Muscle of leg (tissue), 11 donors: Measurements from ENCODE around the gene VAT1L. TPM values are rescaled to one million over a fixed set of nuclear protein-coding genes. Genes with fewer than 3 reads are reported as not detected.
A peak's percentile ranks its signal among the peaks of the same experiment; 100 is the strongest.

Experiments used
- DNase-seq: peaks from one replicate; pipeline ENCODE4 v3.0.0; 2013
- H3K27ac ChIP-seq: one replicate; pipeline ENCODE4 v1.5.1; 2013; ENCODE audit warnings: mild to moderate bottlenecking, low read length, control low read depth
- H3K27me3 ChIP-seq: one replicate; pipeline ENCODE4 v1.6.1; 2013; ENCODE audit warnings: low read length; ENCODE audit not compliant: control insufficient read depth, insufficient read depth
- H3K36me3 ChIP-seq: one replicate; pipeline ENCODE4 v1.6.1; 2013; ENCODE audit warnings: low read length; ENCODE audit not compliant: control insufficient read depth, insufficient read depth
- H3K4me1 ChIP-seq: one replicate; pipeline ENCODE4 v1.6.1; 2013; ENCODE audit warnings: low read length; ENCODE audit not compliant: control insufficient read depth, insufficient read depth
- H3K4me3 ChIP-seq: one replicate; pipeline ENCODE4 v1.5.1; 2013; ENCODE audit warnings: low read length, control low read depth
- H3K9me3 ChIP-seq: replicated peaks from 2 replicates; pipeline ENCODE4 v1.6.1; 2013; ENCODE audit warnings: low read depth, low read length; ENCODE audit not compliant: control insufficient read depth
- WGBS: methylation state at CpG from one replicate; pipeline ENCODE4 v1.1.5; 2013; ENCODE audit warnings: missing lambda C conversion rate; ENCODE audit not compliant: insufficient coverage; 5-methylcytosine and 5-hydroxymethylcytosine counted together
- polyA plus RNA-seq, 8 donors: library from polyadenylated mRNA; unstranded; fragments of 120-200 nt; gene quantifications; one replicate each; pipeline versions ENCODE4 v1.2.1 to v1.2.3, GENCODE V29; 2013; ENCODE audit warnings: inconsistent platforms in 1 of 8, low replicate concordance in 1 of 8; ENCODE audit not compliant: insufficient read length in 8 of 8, insufficient read depth in 1 of 8
- total RNA-seq: library from RNA; stranded (reverse); fragments of 120-200 nt; gene quantifications from one replicate; pipeline ENCODE4 v1.2.4, GENCODE V29; 2013

Gene VAT1L
- total and polyA plus RNA-seq, 9 donors, result 1.1 to 8.1 (median 2.7) TPM

- DNase-seq, result no peak
- no peak overlapping the region for H3K27ac ChIP-seq
- WGBS, result no CpG with 5 or more reads among the region's 3 CpGs
Measured at GRCh38 chr16:77843405-77843804, 55.0 kb downstream of the VAT1L start.

GRCh38 chr16:77844801-77845200 is 56.4 kb downstream of the VAT1L start:
- Histone ChIP-seq H3K36me3 (no peaks in the 10 kb centered on the region), H3K4me3 (no peak overlapping the region), H3K4me1 (no peaks in the 10 kb centered on the region), H3K27ac (no peak overlapping the region), H3K9me3 (no peaks in the 10 kb centered on the region), H3K27me3 (peaks cover 8% of the 10 kb centered on the region)
- 92% methylated on average over 2 of the region's 4 CpGs for WGBS
- no peak for DNase-seq

More at GRCh38 chr16:77843405-77843804, 55.0 kb downstream of the VAT1L start:
- peaks cover 8% of the 10 kb centered on the region for H3K27me3 ChIP-seq
- no peaks in the 10 kb centered on the region for H3K9me3 ChIP-seq
- H3K4me1 ChIP-seq, result no peaks in the 10 kb centered on the region
- no peaks in the 10 kb centered on the region for H3K36me3 ChIP-seq
- H3K4me3 ChIP-seq, result no peak overlapping the region

- H3K9me3 ChIP-seq, result no peaks in the 10 kb centered on the region
- H3K4me3 ChIP-seq, result no peak overlapping the region
- H3K36me3 ChIP-seq, result no peaks in the 10 kb centered on the region
- no peaks in the 10 kb centered on the region for H3K4me1 ChIP-seq
- H3K27ac ChIP-seq, result no peak overlapping the region
- H3K27me3 ChIP-seq, result peaks cover 2% of the 10 kb centered on the region
- DNase-seq, result no peak
- whole genome bisulfite sequencing, result 73% methylated on average over 11 of the region's 13 CpGs
Measured at GRCh38 chr16:77849646-77850258, 61.4 kb downstream of the VAT1L start.

- Histone ChIP-seq H3K27me3 (peaks cover 2% of the 10 kb centered on the region), H3K9me3 (no peaks in the 10 kb centered on the region), H3K27ac (no peak overlapping the region), H3K4me1 (no peaks in the 10 kb centered on the region), H3K4me3 (no peak overlapping the region), H3K36me3 (no peaks in the 10 kb centered on the region)
- DNase-seq, result peak; percentile 25
- WGBS, result 47% methylated on average over 3 of the region's 8 CpGs
Measured at GRCh38 chr16:77850636-77851333, 62.4 kb downstream of the VAT1L start.

GRCh38 chr16:77853161-77853560 is 64.8 kb downstream of the VAT1L start:
- Histone ChIP-seq H3K4me3 (no peak overlapping the region), H3K36me3 (no peaks in the 10 kb centered on the region), H3K27me3 (no peaks in the 10 kb centered on the region), H3K27ac (no peak overlapping the region), H3K4me1 (no peaks in the 10 kb centered on the region), H3K9me3 (no peaks in the 10 kb centered on the region)
- no CpG with 5 or more reads among the region's 5 CpGs for WGBS
- no peak for DNase-seq

- H3K9me3 ChIP-seq, result no peaks in the 10 kb centered on the region
- H3K4me3 ChIP-seq, result no peak overlapping the region
- H3K27me3 ChIP-seq, result no peaks in the 10 kb centered on the region
- no peak overlapping the region for H3K27ac ChIP-seq
- H3K36me3 ChIP-seq, result no peaks in the 10 kb centered on the region
- no peak for DNase-seq
- H3K4me1 ChIP-seq, result no peaks in the 10 kb centered on the region
- WGBS, result 39% methylated on average over 7 of the region's 11 CpGs
Measured at GRCh38 chr16:77856438-77857160, 68.2 kb downstream of the VAT1L start.

- Histone ChIP-seq H3K36me3 (no peaks in the 10 kb centered on the region), H3K27ac (no peak overlapping the region), H3K4me1 (no peaks in the 10 kb centered on the region), H3K4me3 (no peak overlapping the region), H3K27me3 (no peaks in the 10 kb centered on the region), H3K9me3 (no peaks in the 10 kb centered on the region)
- no peak for DNase-seq
- WGBS, result 67% methylated on average over 6 of the region's 6 CpGs
Measured at GRCh38 chr16:77858060-77858459, 69.7 kb downstream of the VAT1L start.

- WGBS, result 84% methylated on average over 6 of the region's 11 CpGs
- Histone ChIP-seq H3K27ac (no peak overlapping the region), H3K27me3 (no peaks in the 10 kb centered on the region), H3K4me3 (no peak overlapping the region), H3K36me3 (no peaks in the 10 kb centered on the region), H3K9me3 (no peaks in the 10 kb centered on the region), H3K4me1 (no peaks in the 10 kb centered on the region)
- no peak for DNase-seq
Measured at GRCh38 chr16:77859493-77860232, 71.3 kb downstream of the VAT1L start.

GRCh38 chr16:77860953-77861352 is 72.6 kb downstream of the VAT1L start:
- 67% methylated on average over 1 of the region's 3 CpGs for WGBS
- DNase-seq, result no peak
- H3K27ac ChIP-seq, result no peak overlapping the region
- no peaks in the 10 kb centered on the region for H3K27me3 ChIP-seq
- no peaks in the 10 kb centered on the region for H3K9me3 ChIP-seq
- H3K4me1 ChIP-seq, result no peaks in the 10 kb centered on the region
- H3K36me3 ChIP-seq, result no peaks in the 10 kb centered on the region
- no peak overlapping the region for H3K4me3 ChIP-seq

GRCh38 chr16:77863250-77863649 is 74.9 kb downstream of the VAT1L start:
- 58% methylated on average over 5 of the region's 5 CpGs for WGBS
- no peak for DNase-seq
- no peak overlapping the region for H3K27ac ChIP-seq

More at GRCh38 chr16:77863250-77863649, 74.9 kb downstream of the VAT1L start:
- no peaks in the 10 kb centered on the region for H3K36me3 ChIP-seq
- H3K9me3 ChIP-seq, result no peaks in the 10 kb centered on the region
- H3K27me3 ChIP-seq, result no peaks in the 10 kb centered on the region
- no peak overlapping the region for H3K4me3 ChIP-seq
- H3K4me1 ChIP-seq, result no peaks in the 10 kb centered on the region
